NT2/D1 (cell line): ENCODE results near the gene PRG3.

Source experiments
- DNase-seq: peaks from one replicate; pipeline ENCODE4 v3.0.0-alpha.2; 2011; ENCODE audit warnings: low read depth, low spot score
- H3K27me3 ChIP-seq: 2 replicates; pipeline ENCODE4 v1.6.0; 2011; ENCODE audit warnings: mild to moderate bottlenecking; ENCODE audit not compliant: insufficient read length, insufficient read depth
- H3K36me3 ChIP-seq: 2 replicates; pipeline ENCODE4 v1.6.1; 2011; ENCODE audit warnings: mild to moderate bottlenecking, low read length, mixed read lengths; ENCODE audit not compliant: insufficient read depth, insufficient read length
- H3K4me1 ChIP-seq: 2 replicates; pipeline ENCODE4 v1.5.1; 2011; ENCODE audit not compliant: insufficient read depth, insufficient read length
- H3K4me3 ChIP-seq: 2 replicates; pipeline ENCODE4 v1.5.1; 2011; ENCODE audit warnings: low read depth; ENCODE audit not compliant: insufficient read length
- H3K9ac ChIP-seq: 2 replicates; pipeline ENCODE4 v1.6.0; 2011; ENCODE audit warnings: low read depth; ENCODE audit not compliant: insufficient read length
- H3K9me3 ChIP-seq: 2 replicates; pipeline ENCODE4 v1.5.1; 2011; ENCODE audit warnings: mild to moderate bottlenecking, low read length; ENCODE audit not compliant: insufficient read depth
- SUZ12 ChIP-seq: IDR thresholded peaks from 2 replicates; pipeline ENCODE4 v1.6.1; 2011; ENCODE audit not compliant: insufficient read length, insufficient read depth; ENCODE audit errors: extremely low read depth
- YY1 ChIP-seq: IDR thresholded peaks from 2 replicates; pipeline ENCODE4 v1.6.1; 2011; ENCODE audit not compliant: insufficient read length, insufficient read depth
- ZNF274 ChIP-seq: IDR thresholded peaks from 2 replicates; pipeline ENCODE4 v1.6.1; 2011; ENCODE audit warnings: mild to moderate bottlenecking, low read depth, low read length

The PRG3 gene

DNA sequence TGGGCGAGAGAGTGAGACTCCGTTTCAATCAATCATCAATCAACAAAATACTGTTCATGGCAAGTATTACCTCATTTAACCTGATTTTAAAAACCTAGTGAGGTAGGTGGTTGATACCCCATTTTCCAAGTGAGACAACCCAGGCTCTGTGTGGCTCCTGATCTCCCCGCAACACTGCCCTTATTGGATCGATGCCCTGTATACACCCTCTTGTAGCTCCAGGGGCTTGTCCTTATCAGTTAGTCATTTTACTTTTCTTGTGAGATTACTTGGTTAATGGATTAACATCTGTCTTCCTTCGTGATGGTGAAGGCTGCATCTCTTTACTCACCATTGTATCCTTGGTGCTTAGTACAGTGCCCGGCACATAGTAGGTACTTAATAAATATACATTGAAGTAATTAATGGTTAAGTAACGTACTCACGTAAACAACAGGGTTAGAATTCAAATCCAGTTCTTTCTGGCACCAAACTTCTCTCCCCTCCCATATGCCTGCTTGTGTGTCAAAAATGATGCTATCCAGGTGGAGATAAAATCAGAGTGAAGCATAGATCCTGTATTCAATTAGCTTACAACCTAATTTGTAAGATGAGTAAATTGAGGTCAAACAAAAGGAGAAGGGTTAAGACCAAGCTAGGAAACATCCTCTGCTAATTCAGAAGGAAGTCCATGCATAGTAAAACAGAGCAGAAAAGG lies 11.3 kb upstream of the PRG3 start:
- H3K27me3 ChIP-seq, result peaks cover 20% of the 10 kb centered on the region

DNA sequence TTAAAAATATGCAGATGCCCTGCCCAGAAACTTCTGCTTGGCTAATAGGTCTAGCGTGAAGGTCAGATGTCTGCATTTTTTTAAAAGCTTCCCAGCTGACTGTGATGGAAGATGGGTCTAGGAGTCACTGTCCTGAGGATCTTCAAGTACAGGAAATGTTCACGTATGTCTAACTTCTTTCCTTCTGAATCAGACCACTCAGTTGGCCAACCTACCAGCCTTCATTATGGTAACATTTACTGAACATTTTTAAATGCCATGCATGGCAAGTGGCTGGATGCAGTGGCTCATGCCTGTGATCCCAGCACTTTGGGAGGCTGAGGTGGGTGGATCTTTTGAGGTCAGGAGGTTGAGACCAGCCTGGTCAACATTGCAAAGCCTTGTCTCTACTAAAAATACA lies 10.6 kb upstream of the PRG3 start:
- H3K27me3 ChIP-seq, result peaks cover 20% of the 10 kb centered on the region
- H3K36me3 ChIP-seq, result no peaks in the 10 kb centered on the region
- no peak overlapping the region for H3K9ac ChIP-seq
- H3K4me3 ChIP-seq, result no peak overlapping the region
- H3K9me3 ChIP-seq, result no peaks in the 10 kb centered on the region
- H3K4me1 ChIP-seq, result peaks cover 3% of the 10 kb centered on the region
- DNase-seq, result no peak
- TF ChIP-seq ZNF274, result no peak
- TF ChIP-seq YY1, result no peak
- no peak for TF ChIP-seq SUZ12

More for the DNA sequence above, 11.3 kb upstream of the PRG3 start:
- no peaks in the 10 kb centered on the region for H3K9me3 ChIP-seq
- no peak for DNase-seq
- H3K4me3 ChIP-seq, result no peak overlapping the region
- no peak for TF ChIP-seq YY1
- no peak for TF ChIP-seq SUZ12
- TF ChIP-seq ZNF274, result no peak
- H3K9ac ChIP-seq, result no peak overlapping the region
- peaks cover 3% of the 10 kb centered on the region for H3K4me1 ChIP-seq
- H3K36me3 ChIP-seq, result no peaks in the 10 kb centered on the region

DNA sequence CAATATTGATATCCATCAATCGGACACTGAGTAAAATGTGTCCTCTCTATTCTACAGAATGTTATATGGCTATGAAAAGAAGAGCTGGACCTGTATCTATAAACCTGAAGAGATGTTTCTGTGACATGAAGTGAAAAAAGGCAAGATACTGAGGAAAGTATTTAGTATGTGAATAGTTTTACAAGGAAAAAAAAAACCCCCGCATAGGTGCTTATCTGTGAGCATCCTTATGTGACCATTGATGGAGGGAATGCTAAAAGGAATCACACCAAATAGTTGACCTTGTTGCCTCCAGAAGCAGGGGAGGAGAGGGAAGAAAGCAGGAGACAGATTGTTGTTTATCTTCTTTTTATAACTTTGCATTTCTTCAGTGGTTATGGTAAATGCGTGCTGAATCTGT lies 10.2 kb upstream of the PRG3 start:
- no peak for DNase-seq
- TF ChIP-seq YY1 (no peak), ZNF274 (no peak), SUZ12 (no peak)
- Histone ChIP-seq H3K9me3 (no peaks in the 10 kb centered on the region), H3K4me1 (peaks cover 3% of the 10 kb centered on the region), H3K4me3 (no peak overlapping the region), H3K27me3 (peaks cover 16% of the 10 kb centered on the region), H3K36me3 (no peaks in the 10 kb centered on the region), H3K9ac (no peak overlapping the region)

DNA sequence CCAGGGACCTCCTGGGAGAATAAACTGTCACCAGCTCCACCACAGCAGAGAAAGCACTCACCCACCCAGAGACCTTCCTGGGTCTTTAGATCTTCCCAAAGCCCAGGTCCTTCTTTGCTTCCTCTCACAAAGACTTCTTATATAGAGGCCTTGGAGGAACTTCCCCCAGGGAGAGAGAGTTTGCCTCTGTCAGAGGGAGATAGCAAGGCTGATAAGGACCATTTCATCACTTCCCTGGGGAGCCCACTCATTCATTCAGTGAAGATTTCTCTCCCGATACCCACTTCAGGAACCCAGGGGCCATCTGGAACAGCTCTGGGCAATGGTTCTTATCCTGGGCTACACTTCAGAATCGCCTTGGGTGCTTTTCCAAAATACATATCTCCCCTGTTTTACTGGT lies 9.6 kb upstream of the PRG3 start, which contains the start of gene PRG2:
TSS of gene PRG2 (minus strand) at position 116 of the 400 bp plus-strand sequence. CDS start 706 bp downstream, outside the sequence.
- Histone ChIP-seq H3K9me3 (no peaks in the 10 kb centered on the region), H3K9ac (no peak within 1 kb of the TSS), H3K4me1 (peaks cover 3% of the 10 kb centered on the region), H3K27me3 (peaks cover 15% of the 10 kb centered on the region), H3K36me3 (no peaks in the 10 kb centered on the region), H3K4me3 (no peak within 1 kb of the TSS)
- no peak for TF ChIP-seq YY1
- TF ChIP-seq ZNF274, result no peak
- no peak for TF ChIP-seq SUZ12
- no peak for DNase-seq

DNA sequence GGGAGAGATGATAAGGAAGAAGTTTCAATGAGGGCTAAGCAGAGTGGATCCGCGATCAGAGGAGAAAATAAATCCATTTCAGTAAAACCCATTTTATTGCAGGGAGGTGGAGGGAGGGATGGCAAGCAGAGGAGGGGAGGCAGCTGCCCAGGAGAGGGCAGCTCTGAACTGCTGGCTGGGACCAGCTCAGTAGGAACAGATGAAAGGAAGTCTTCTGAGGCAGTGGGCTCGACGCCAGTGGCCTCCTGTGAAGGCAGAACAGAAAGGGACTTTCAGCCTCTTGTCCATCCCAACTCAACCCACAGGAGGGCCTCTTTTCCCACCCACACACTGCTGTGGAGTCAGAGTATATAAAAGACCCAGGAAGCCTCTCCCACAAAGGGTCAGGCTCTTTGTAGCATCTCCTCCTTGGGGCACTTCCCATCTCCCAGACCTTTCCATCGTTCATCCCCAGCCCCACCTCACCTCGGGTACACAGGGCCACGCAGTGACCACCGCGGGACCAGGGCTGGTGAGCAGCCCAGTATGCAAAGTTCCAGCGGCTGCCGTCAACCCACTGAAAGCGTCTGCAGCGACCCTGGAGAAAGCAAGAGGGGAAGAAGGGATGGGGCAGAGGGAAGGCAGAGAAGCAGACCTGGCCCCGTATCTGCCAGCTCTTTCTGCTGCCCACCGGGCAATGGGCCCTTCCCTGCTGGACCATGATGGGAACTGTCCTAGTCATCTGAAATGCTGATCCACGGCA lies 6.5 kb upstream of the PRG3 start:
- Histone ChIP-seq H3K27me3 (peaks cover 15% of the 10 kb centered on the region), H3K4me3 (no peak overlapping the region), H3K4me1 (no peaks in the 10 kb centered on the region), H3K36me3 (no peaks in the 10 kb centered on the region), H3K9me3 (no peaks in the 10 kb centered on the region), H3K9ac (no peak overlapping the region)
- TF ChIP-seq SUZ12 (no peak), YY1 (no peak), ZNF274 (no peak)
- no peak for DNase-seq

DNA sequence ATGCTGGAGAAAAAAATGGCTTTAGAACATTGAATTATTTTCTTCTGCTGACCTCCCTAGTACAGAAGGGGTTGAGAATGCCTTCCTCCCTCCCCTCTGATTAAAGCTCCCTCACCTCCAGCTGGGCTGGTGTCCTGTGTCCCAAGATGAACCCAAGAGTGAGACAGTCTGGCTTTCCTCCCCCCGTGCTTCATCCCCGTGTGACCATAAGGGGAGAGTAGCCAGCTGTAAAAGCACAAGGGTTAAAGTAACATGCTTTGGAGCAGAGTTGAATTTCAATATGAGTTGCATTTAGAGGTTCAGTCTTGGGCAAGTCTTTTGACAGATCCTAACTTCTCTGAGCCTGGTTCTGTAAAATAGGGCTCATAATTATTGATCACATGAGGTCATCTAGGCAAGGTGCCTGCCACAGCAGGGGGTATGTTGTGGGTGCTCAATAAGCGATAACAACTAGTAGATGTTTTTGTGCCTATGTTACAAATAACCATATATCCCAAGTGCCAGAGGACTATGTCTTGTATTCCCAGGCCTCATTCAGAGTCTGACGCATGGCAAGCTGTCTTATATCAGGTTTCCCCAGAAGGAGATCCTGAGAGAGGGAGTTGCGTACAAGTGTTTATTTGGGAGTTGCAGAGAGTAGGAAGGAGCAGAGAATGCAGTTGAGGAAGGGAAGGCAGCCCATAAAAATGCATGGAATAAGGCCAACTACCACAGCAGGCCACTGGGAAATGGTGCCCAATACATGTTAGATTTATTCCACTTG lies 5.4 kb upstream of the PRG3 start:
- Histone ChIP-seq H3K4me1 (no peaks in the 10 kb centered on the region), H3K36me3 (no peaks in the 10 kb centered on the region), H3K9ac (no peak overlapping the region), H3K27me3 (peaks cover 18% of the 10 kb centered on the region), H3K9me3 (no peaks in the 10 kb centered on the region), H3K4me3 (no peak overlapping the region)
- DNase-seq, result no peak
- TF ChIP-seq SUZ12 (no peak), ZNF274 (no peak), YY1 (no peak)
